Occipital lobe (tissue), 2 donors: ENCODE measurements around the gene GID4. TPM values are rescaled to one million over a fixed set of nuclear protein-coding genes. Genes with fewer than 3 reads are reported as not detected.
A peak's percentile ranks its signal among the peaks of the same experiment; 100 is the strongest.

Experiments
- DNase-seq: peaks from one replicate; lab custom pipeline; 2025; lab: John Stamatoyannopoulos, UW
- total RNA-seq: library from RNA; depleted of rRNA; stranded (reverse); fragments of >200 nt; gene quantifications from one replicate; pipeline ENCODE4 v1.2.3, GENCODE V29; 2014

GID4 gene
- total RNA-seq, 1 donor from 2014 or later: 9.0 TPM

- no peak for DNase-seq
These were observed 4.3 kb downstream of the GID4 start for GRCh38 chr17:18043491-18043890.

GRCh38 chr17:18044609-18045008 lies 5.4 kb downstream of the GID4 start:
- DNase-seq: no peak

- no peak for DNase-seq
These were observed 6.6 kb downstream of the GID4 start for GRCh38 chr17:18045691-18046350.

GRCh38 chr17:18055597-18055996 lies 16.4 kb downstream of the GID4 start:
- no peak for DNase-seq

- no peak for DNase-seq
These were observed 17.0 kb downstream of the GID4 start for GRCh38 chr17:18056214-18056613.

GRCh38 chr17:18059283-18059682 lies 20.1 kb downstream of the GID4 start:
- no peak for DNase-seq

- DNase-seq: no peak
These were observed 24.8 kb downstream of the GID4 start for GRCh38 chr17:18064053-18064452.

- no peak for DNase-seq
These were observed 26.3 kb downstream of the GID4 start for GRCh38 chr17:18065546-18065945.

DNA sequence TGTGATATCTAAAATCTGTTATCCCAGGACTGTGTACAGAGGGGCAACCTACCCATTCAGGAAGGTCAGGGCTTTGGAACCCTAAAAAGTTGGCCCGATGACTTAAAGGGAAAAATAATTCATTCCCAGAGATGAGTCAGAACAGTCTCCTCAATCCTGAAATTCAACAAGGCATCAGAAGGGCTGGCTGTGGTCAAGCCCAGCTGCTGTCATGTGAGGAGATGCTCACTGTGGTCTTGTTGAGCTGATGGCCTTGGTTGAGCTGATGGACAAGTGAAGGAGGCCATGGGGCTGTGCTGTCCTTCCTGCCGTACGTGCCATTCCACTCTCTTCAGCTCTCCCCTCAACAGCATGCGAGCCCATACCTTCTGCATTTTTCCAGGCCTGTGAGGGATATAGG lies 27.7 kb downstream of the GID4 start:
- DNase-seq: no peak

GRCh38 chr17:18069101-18069500 lies 29.9 kb downstream of the GID4 start:
- no peak for DNase-seq

- no peak for DNase-seq
These were observed 31.7 kb downstream of the GID4 start for GRCh38 chr17:18070861-18071340.

GRCh38 chr17:18071751-18072150 lies 32.5 kb downstream of the GID4 start:
- DNase-seq: no peak

DNA sequence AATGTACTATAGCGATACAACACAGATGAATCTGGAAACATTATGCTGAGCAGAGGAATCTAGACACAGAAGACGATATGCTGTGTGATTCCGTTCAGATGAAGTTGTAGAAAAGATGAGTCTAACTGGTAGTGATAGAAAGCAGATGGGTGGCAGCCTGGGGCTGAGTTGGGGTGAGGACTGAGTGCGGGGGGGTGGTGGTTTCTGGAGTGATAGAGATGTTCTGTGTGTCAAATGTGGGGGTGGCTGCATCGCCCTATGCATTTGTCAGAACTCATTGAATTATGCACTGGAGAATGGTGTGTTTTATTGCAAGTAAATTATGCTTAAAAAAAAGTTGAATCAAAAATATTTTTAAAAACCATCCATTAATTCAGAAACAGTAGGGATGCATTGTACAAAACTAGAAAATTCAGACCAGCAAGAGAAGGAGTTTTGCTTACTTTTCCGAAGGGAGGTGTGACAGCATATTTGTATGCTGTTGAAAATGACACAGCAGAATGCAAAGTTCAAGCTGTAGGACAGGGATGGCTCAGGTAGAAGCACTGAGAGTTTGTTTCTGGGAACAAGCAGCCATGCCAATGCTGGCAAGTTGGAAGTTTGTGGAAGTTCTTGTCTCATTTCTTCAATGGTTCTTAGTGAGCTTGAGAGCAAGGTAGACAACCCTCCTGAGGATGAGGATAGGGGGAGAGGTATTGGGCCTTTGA lies 35.5 kb downstream of the GID4 start:
- no peak for DNase-seq

DNA sequence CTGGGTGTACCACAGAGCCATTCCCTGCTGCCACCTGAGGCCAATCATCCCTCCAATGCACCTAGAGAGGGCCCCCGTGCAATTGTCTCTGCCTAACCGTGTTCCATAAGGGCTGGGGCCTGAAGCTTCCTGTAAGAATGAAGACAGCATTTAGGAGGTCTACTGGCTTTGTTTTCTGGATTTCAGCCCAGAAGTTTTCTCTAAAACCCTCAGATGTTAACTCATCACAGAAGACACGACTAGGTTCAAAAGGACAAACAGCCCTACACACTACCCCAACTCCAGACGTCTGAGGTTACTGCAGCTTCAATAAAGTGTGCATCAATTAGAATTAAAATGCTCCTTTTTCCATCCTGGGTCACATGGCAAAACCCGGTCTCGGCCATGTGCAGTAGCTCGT lies 37.7 kb downstream of the GID4 start:
- DNase-seq: no peak

- no peak for DNase-seq
These were observed 40.3 kb downstream of the GID4 start for GRCh38 chr17:18079543-18079942.

DNA sequence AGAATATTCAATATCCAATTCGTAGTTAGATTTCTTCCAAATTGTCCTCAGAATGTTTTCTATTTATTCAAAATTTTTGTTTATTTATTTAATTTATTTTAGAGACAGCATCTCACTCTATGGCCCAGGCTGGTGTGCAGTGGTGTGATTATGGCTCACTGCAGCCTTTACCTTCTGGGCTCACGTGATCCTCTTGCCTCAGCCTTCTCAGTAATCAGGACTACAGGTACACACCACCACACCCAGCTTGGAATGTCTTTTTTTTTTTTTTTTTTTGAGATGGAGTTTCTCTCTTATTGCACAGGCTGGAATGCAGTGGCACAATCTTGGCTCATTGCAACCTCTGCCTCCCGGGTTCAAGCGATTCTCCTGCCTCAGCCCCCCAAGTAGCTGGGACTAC lies 45.0 kb downstream of the GID4 start:
- no peak for DNase-seq

- DNase-seq: peak; percentile 85
These were observed 48.6 kb downstream of the GID4 start, which contains the start of gene DRG2 for GRCh38 chr17:18087610-18088491. Gene DRG2, plus strand, starts transcription at chr17:18087948. Its CDS starts 76 bp downstream, at chr17:18088024.

DNA sequence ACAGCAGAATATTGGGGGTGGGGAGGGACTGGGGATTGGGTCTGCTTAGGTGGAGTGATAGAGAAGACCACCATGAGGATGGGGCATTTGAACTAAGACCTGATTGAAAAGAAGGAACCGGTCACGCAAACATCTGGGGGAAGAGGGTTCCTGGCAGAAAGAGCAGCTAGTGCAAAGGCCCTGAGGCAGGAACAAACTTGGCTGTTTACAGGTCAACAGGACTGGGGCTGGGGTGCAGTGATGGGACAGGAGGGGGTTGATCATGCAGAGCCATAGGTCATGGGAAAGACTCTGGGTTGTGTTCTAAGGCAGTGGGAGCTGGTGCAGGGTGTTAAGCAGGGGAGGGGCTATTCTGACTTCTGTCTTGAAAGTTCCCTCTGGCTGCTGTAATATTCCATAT lies 50.4 kb downstream of the GID4 start:
- no peak for DNase-seq

GRCh38 chr17:18093616-18094408 lies 54.6 kb downstream of the GID4 start:
- DNase-seq: no peak

DNA sequence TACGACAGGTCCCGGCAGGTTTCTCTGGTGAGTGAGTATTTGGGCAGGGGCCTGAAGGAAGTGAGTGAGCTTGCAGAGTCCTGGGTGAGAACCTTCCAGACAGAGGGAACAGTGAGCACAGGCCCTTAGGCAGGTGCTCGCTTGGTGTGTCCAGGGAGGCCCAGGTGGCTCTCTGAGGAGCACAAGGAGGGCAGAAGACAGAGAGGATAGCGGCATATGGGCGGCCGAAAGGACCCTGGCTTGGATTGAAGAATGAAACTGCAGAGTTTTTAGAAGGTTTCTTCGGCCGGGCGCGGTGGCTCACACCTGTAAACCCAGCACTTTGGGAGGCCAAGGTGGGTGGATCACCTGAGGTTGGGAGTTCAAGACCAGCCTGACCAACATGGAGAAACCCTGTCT lies 55.2 kb downstream of the GID4 start:
- DNase-seq: no peak

GRCh38 chr17:18099516-18099915 lies 60.3 kb downstream of the GID4 start:
- DNase-seq: no peak
